ENCODE results near the gene WFDC2. TPM values are rescaled to one million over a fixed set of nuclear protein-coding genes. Genes with fewer than 3 reads are reported as not detected.

The WFDC2 gene
- total and polyA plus RNA-seq, 2 of the 8 experiments (the other 6 are each of a cell fraction or from before 2014, with no cell fraction given) = 77.9 to 137 TPM

- H3K27me3 ChIP-seq (replicated peaks in 1 of 4; ENCODE audit: control insufficient read depth in 3 of 4, extremely low read depth in 1 of 4, insufficient read depth in 3 of 4, low read length in 3 of 4) = no peaks in the 10 kb centered on the region
- CTCF ChIA-PET (ENCODE audit: partially characterized antibody) = interaction anchor here (1.0 to 2.7 kb wide), 6 partner anchors 14 to 271 kb away, joined by 3 to 22 read pairs (median 4); no protein-coding TSS in a partner anchor
- TF ChIP-seq SP4 (IDR thresholded peaks at IDR 0.05; ENCODE audit: low read length) = no peak
- TF ChIP-seq SP1 (IDR thresholded peaks at IDR 0.05; ENCODE audit: low read depth, low read length) = no peak
- no peak for TF ChIP-seq BACH1 (IDR thresholded peaks at IDR 0.05; ENCODE audit: low read length)
- TF ChIP-seq, protein P1, sequence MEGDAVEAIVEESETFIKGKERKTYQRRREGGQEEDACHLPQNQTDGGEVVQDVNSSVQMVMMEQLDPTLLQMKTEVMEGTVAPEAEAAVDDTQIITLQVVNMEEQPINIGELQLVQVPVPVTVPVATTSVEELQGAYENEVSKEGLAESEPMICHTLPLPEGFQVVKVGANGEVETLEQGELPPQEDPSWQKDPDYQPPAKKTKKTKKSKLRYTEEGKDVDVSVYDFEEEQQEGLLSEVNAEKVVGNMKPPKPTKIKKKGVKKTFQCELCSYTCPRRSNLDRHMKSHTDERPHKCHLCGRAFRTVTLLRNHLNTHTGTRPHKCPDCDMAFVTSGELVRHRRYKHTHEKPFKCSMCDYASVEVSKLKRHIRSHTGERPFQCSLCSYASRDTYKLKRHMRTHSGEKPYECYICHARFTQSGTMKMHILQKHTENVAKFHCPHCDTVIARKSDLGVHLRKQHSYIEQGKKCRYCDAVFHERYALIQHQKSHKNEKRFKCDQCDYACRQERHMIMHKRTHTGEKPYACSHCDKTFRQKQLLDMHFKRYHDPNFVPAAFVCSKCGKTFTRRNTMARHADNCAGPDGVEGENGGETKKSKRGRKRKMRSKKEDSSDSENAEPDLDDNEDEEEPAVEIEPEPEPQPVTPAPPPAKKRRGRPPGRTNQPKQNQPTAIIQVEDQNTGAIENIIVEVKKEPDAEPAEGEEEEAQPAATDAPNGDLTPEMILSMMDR (IDR thresholded peaks at IDR 0.05; ENCODE audit: control extremely low read depth in 1 of 3, insufficient read depth in 1 of 3, low read depth in 1 of 3, low read length in 3 of 3) = no peak
- no peak for TF ChIP-seq NRF1 (IDR thresholded peaks at IDR 0.05; ENCODE audit: low read depth, low read length)
- TF ChIP-seq EP300 (IDR thresholded peaks at IDR 0.05; ENCODE audit: borderline replicate concordance in 1 of 2, low read depth in 2 of 2, low read length in 2 of 2) = no peak
- TF ChIP-seq, protein P2, sequence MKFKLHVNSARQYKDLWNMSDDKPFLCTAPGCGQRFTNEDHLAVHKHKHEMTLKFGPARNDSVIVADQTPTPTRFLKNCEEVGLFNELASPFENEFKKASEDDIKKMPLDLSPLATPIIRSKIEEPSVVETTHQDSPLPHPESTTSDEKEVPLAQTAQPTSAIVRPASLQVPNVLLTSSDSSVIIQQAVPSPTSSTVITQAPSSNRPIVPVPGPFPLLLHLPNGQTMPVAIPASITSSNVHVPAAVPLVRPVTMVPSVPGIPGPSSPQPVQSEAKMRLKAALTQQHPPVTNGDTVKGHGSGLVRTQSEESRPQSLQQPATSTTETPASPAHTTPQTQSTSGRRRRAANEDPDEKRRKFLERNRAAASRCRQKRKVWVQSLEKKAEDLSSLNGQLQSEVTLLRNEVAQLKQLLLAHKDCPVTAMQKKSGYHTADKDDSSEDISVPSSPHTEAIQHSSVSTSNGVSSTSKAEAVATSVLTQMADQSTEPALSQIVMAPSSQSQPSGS (IDR thresholded peaks at IDR 0.05; ENCODE audit: low read length) = no peak
- no peak for TF ChIP-seq CHD1 (IDR thresholded peaks at IDR 0.05; ENCODE audit: low read depth, low read length)
- TF ChIP-seq RBBP5 (IDR thresholded peaks at IDR 0.05; ENCODE audit: borderline replicate concordance, low read depth, low read length) = no peak
Observed at GRCh38 chr20:45500022-45500421, 30.5 kb downstream of the WFDC2 start.

More at GRCh38 chr20:45500022-45500421, 30.5 kb downstream of the WFDC2 start:
- H2BK12ac ChIP-seq (ENCODE audit: low read depth, low read length) = 0 out of 2 replicates have a peak overlapping the region, but pooled peaks have one; percentile 46
- no peaks in the 10 kb centered on the region for H3K36me3 ChIP-seq (ENCODE audit: control insufficient read depth in 2 of 4, insufficient read depth in 4 of 4, low read length in 3 of 4)
- POLR2A ChIA-PET (ENCODE audit: partially characterized antibody) = interaction anchor here (1.0 kb wide), 1 partner anchor 29 kb away, joined by 3 read pairs; no protein-coding TSS in a partner anchor
- H4K20me1 ChIP-seq (replicated peaks in 1 of 2; ENCODE audit: control insufficient read depth in 1 of 2, insufficient read depth in 2 of 2, low read length in 2 of 2) = no peaks in the 10 kb centered on the region
- no peak overlapping the region for H3K14ac ChIP-seq (ENCODE audit: insufficient read length)
- no peak overlapping the region for H2BK120ac ChIP-seq (replicated peaks; ENCODE audit: low read depth, low read length)
- no peak overlapping the region for H2AFZ ChIP-seq (ENCODE audit: low read length)
- no peak overlapping the region for H4K91ac ChIP-seq (replicated peaks; ENCODE audit: insufficient read length, low read length)
- DNase-seq (ENCODE audit: low read depth in 1 of 2, low spot score in 2 of 2) (no peak), FAIRE-seq (no peak)
- no peak overlapping the region for H2BK5ac ChIP-seq (ENCODE audit: low read depth, low read length)
- no peak overlapping the region for H3K4ac ChIP-seq (replicated peaks; ENCODE audit: insufficient read length, low read depth, low read length)
- H3K27ac ChIP-seq (ENCODE audit: low read depth, low read length) = no peak overlapping the region
- no peak overlapping the region for H3K9ac ChIP-seq (replicated peaks in 1 of 4; ENCODE audit: extremely low read depth in 1 of 4, low read depth in 3 of 4, low read length in 3 of 4)
- no peaks in the 10 kb centered on the region for H3K9me3 ChIP-seq (ENCODE audit: insufficient read depth in 2 of 2, low read depth in 1 of 2, low read length in 1 of 2)
- 0 out of 7 replicates have a peak, but pooled peaks cover 0 to 3% (median 0%) of the 10 kb centered on the region in 4 experiments for H3K4me1 ChIP-seq (replicated peaks in 1 of 4; ENCODE audit: control insufficient read depth in 3 of 4, insufficient read depth in 4 of 4, low read length in 3 of 4)
- WGBS, 2 experiments (ENCODE audit: extremely low coverage in 1 of 2, insufficient coverage in 1 of 2, insufficient read length in 1 of 2, insufficient replicate concordance in 2 of 2, low coverage in 1 of 2, low lambda C conversion rate in 2 of 2, missing lambda C conversion rate in 1 of 2) = 87% methylated on average over 6 of the region's 6 CpGs; no CpG with 5 or more reads in 1 of the 2 experiments
- H3K4me2 ChIP-seq (ENCODE audit: insufficient read depth in 1 of 2, low read depth in 2 of 2, low read length in 2 of 2) = no peak overlapping the region
- no peaks in the 10 kb centered on the region for H3K79me2 ChIP-seq (ENCODE audit: control insufficient read depth in 1 of 2, insufficient read depth in 2 of 2, low read length in 2 of 2)
- no peak overlapping the region for H2BK15ac ChIP-seq (ENCODE audit: low read length)
- H3K18ac ChIP-seq (ENCODE audit: extremely low read depth, low read length) = peak overlapping the region; percentile 42; the same call in 1 of the 2 replicates
- no peak overlapping the region for H2AK5ac ChIP-seq (ENCODE audit: low read depth, low read length)
- no peak overlapping the region for H3K56ac ChIP-seq (replicated peaks; ENCODE audit: insufficient read length, low read depth, low read length)
- no peak overlapping the region for H4K5ac ChIP-seq (ENCODE audit: insufficient read length, low read depth, low read length)
- no peaks in the 10 kb centered on the region for H3K23me2 ChIP-seq (ENCODE audit: low read depth, low read length)
- no peak overlapping the region for H2BK20ac ChIP-seq (ENCODE audit: low read length)
- H3K23ac ChIP-seq (ENCODE audit: insufficient read length) = no peak overlapping the region
- peak overlapping the region; percentile 35; the same call in 1 of the 2 replicates for H4K8ac ChIP-seq (ENCODE audit: extremely low read depth, insufficient read depth, low read length)
- H3K4me3 ChIP-seq (ENCODE audit: extremely low read depth in 1 of 4, insufficient read depth in 2 of 4, low read depth in 3 of 4, low read length in 4 of 4) = no peak overlapping the region
- H3K79me1 ChIP-seq (ENCODE audit: low read depth, low read length) = no peaks in the 10 kb centered on the region

All from H1 (cell line).